HepG2 (cell line): ENCODE results near the gene CABP2. TPM values are rescaled to one million over a fixed set of nuclear protein-coding genes. Genes with fewer than 3 reads are reported as not detected.

ENCODE experiments used
- ATAC-seq: fragments of 200-7000 bp; cut with Tn5 transposase; 3 replicates; pipeline ENCODE4 v1.9.1; 2020; ENCODE audit warnings: mild to moderate bottlenecking, moderate library complexity
- BruUV-seq: library from RNA; stranded (reverse); fragments of 400-500 nt; replicated peaks from 2 replicates; lab custom pipeline; 2021; lab: Mats Ljungman, UMichigan
- CTCF ChIA-PET: fragments of 300-600 bp; formaldehyde crosslinking; extraction: SDS; loops from one replicate; lab custom pipeline; 2021; ENCODE audit warnings: low total read pairs, inconsistent platforms, low intra/inter-chr PET ratio; lab: Yijun Ruan, JAX
- POLR2A ChIA-PET: fragments of 350-600 bp; sonication (Branson Sonifier 250); formaldehyde crosslinking; loops from one replicate; lab custom pipeline; 2020; ENCODE audit warnings: antibody characterized with exemption, inconsistent platforms; lab: Yijun Ruan, JAX
- DNase-seq: peaks from one replicate; pipeline ENCODE4 v3.0.0-alpha.2; 2015; ENCODE audit warnings: low spot score
- FAIRE-seq: peaks from 3 replicates; lab custom pipeline; 2011; peaks lifted over from hg19 to GRCh38; lab: Jason Lieb, UNC
- H2AFZ ChIP-seq: one replicate; pipeline ENCODE4 v1.6.1; 2011; ENCODE audit warnings: low read length, inconsistent platforms
- H3K27ac ChIP-seq: fragments of 300-600 bp; 3 replicates; pipeline ENCODE4 v1.8.0; 2011; ENCODE audit warnings: mixed run types, mild to moderate bottlenecking, mixed read lengths, low read length, inconsistent platforms; ENCODE audit not compliant: insufficient read depth; ENCODE audit errors: extremely low read length
- H3K27me3 ChIP-seq, 2 experiments: fragments of 200-600 bp in 1 of 2; 2 replicates in 1 of 2; 3 replicates in 1 of 2; pipeline versions ENCODE4 v1.6.0 to v1.8.0; 2011; ENCODE audit warnings: low read length in 2 of 2, mild to moderate bottlenecking in 2 of 2, moderate library complexity in 2 of 2, inconsistent platforms in 1 of 2; ENCODE audit not compliant: insufficient read depth in 2 of 2, control insufficient read depth in 1 of 2
- H3K36me3 ChIP-seq, 2 experiments: fragments of 200-600 bp in 1 of 2; replicated peaks in 1 of 2; 2 replicates in 1 of 2; 3 replicates in 1 of 2; pipeline versions ENCODE4 v1.5.1 to v1.8.0; 2011; ENCODE audit warnings: low read length in 2 of 2, inconsistent platforms in 1 of 2; ENCODE audit not compliant: insufficient read depth in 2 of 2, control insufficient read depth in 1 of 2
- H3K4me1 ChIP-seq: 2 replicates; pipeline ENCODE4 v1.5.1; 2012; ENCODE audit warnings: low read length, inconsistent platforms; ENCODE audit not compliant: insufficient read depth
- H3K4me2 ChIP-seq: 2 replicates; pipeline ENCODE4 v1.6.0; 2011; ENCODE audit warnings: low read depth, low read length, inconsistent platforms
- H3K4me3 ChIP-seq, 3 experiments: fragments of 200-600 bp in 1 of 3; sonication (generic), shearing (Covaris generic) in 1 of 3; replicated peaks in 1 of 3; 2 replicates each; pipeline ENCODE4 v1.5.1; 2011 to 2016; ENCODE audit warnings: low read length in 3 of 3, inconsistent platforms in 2 of 3, low read depth in 2 of 3, mild to moderate bottlenecking in 2 of 3, control low read depth in 1 of 3, mixed read lengths in 1 of 3; ENCODE audit not compliant: insufficient read depth in 1 of 3
- H3K79me2 ChIP-seq: one replicate; pipeline ENCODE4 v1.6.1; 2011; ENCODE audit warnings: low read length, inconsistent platforms; ENCODE audit not compliant: insufficient read depth
- H3K9ac ChIP-seq: 2 replicates; pipeline ENCODE4 v1.6.0; 2011; ENCODE audit warnings: mild to moderate bottlenecking, low read depth, low read length, inconsistent platforms; ENCODE audit not compliant: insufficient read depth
- H3K9me3 ChIP-seq: 2 replicates; pipeline ENCODE4 v1.5.1; 2012; ENCODE audit warnings: mild to moderate bottlenecking, low read length
- H4K20me1 ChIP-seq: 2 replicates; pipeline ENCODE4 v1.6.0; 2011; ENCODE audit warnings: inconsistent platforms, mild to moderate bottlenecking, low read length, moderate library complexity; ENCODE audit not compliant: insufficient read depth
- ATAD3A ChIP-seq: sonication (generic); formaldehyde crosslinking; IDR thresholded peaks from 2 replicates; pipeline ENCODE4 v1.4.0; 2020; ENCODE audit warnings: missing genetic modification reagents
- HHEX ChIP-seq: IDR thresholded peaks from 2 replicates; pipeline ENCODE4 v1.6.1; 2016; ENCODE audit warnings: control low read depth
- TAF1 ChIP-seq: sonication (generic); formaldehyde crosslinking; IDR thresholded peaks from 2 replicates; pipeline ENCODE4 v1.4.0; 2020; ENCODE audit warnings: missing genetic modification reagents
- ZNF468 ChIP-seq: sonication (generic); formaldehyde crosslinking; IDR thresholded peaks from 2 replicates; pipeline ENCODE4 v1.8.0; 2022; ENCODE audit warnings: mild to moderate bottlenecking, moderate library complexity, missing genetic modification reagents
- ZNF629 ChIP-seq: sonication (generic); formaldehyde crosslinking; conservative IDR thresholded peaks from 2 replicates; pipeline ENCODE4 v1.5.0; 2020; ENCODE audit warnings: missing genetic modification reagents
- WGBS: methylation state at CpG from one replicate; pipeline ENCODE4 v1.1.6; 2017; ENCODE audit warnings: low lambda C conversion rate; 5-methylcytosine and 5-hydroxymethylcytosine counted together
- in situ Hi-C: cut with HindIII; loops from 2 replicates; pipeline ENCODE4 v1.10.0; 2017; ENCODE audit warnings: low pct_unique_long_range_greater_than_20kb; ENCODE audit not compliant: extremely low pct_ligation_motif_present
- intact Hi-C: fragments of 100-400 bp; cut with micrococcal nuclease; formaldehyde crosslinking; loops from one replicate; pipeline ENCODE4 v1.10.0; 2022; ENCODE audit not compliant: unreplicated experiment
- polyA plus RNA-seq, 8 experiments: library from polyadenylated mRNA; depleted of rRNA in 3 of 8; stranded (reverse) in 7 of 8; unstranded in 1 of 8; fragments of >200 nt; fragmentation: Illumina TruSeq in 4 of 8; extraction: Trizol in 4 of 8; gene quantifications; 2 replicates each; pipeline versions ENCODE4 v1.2.1 to v1.2.3, GENCODE V29; 2011 to 2016; ENCODE audit warnings: low read depth in 4 of 8, missing spikeins in 1 of 8, mixed read lengths in 1 of 8; ENCODE audit not compliant: insufficient read depth in 1 of 8
- total RNA-seq, 5 experiments: library from RNA; depleted of rRNA; stranded (reverse); fragments of >200 nt; fragmentation: Illumina TruSeq; extraction: Trizol; gene quantifications; 2 replicates each; pipeline ENCODE4 v1.2.3, GENCODE V29; 2016; ENCODE audit warnings: low read depth in 1 of 5
- TF ChIP-seq, protein P1 (sequence below): sonication (generic); formaldehyde crosslinking; IDR thresholded peaks from 2 replicates; pipeline ENCODE4 v1.5.0; 2020; ENCODE audit warnings: mild to moderate bottlenecking, missing genetic modification reagents, moderate library complexity
- TF ChIP-seq, protein P2 (sequence below): sonication (generic); formaldehyde crosslinking; IDR thresholded peaks from 2 replicates; pipeline ENCODE4 v1.4.0; 2020; ENCODE audit warnings: missing genetic modification reagents, borderline replicate concordance
- TF ChIP-seq, protein P3 (sequence below): sonication (generic); formaldehyde crosslinking; conservative IDR thresholded peaks from 2 replicates; pipeline ENCODE4 v1.4.0; 2020; ENCODE audit warnings: missing genetic modification reagents
- TF ChIP-seq, protein P4 (sequence below): IDR thresholded peaks from 2 replicates; pipeline ENCODE4 v1.6.1; 2012; ENCODE audit warnings: low read length, improper control_type of control experiment

CABP2 gene
- total and polyA plus RNA-seq, 2 of the 13 experiments (the other 11 are each of a cell fraction or from before 2014, with no cell fraction given), result not detected

DNA sequence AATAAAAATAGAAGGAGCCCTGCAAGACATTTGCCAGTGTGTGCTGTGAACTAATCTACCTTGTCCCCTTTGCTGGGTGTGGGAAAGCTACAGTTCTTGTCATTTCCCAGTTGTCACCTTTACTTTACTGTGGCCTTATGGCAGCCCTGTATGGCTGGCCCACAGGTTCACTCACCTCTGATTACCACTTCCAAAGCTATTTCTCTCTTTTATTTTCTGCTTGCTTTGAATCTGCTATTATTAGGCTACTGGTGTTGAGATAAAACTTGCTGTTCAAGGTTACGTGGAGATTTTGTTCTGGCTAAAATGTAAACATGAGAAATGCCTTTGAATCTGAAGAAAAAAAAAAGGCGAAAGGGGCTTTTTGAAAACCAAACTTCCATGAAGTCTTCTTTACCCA is 9.6 kb upstream of the CABP2 start:
- ChIA-PET CTCF (no interaction called here), POLR2A (no interaction called here)
- intact Hi-C loops, result no loop called here
- no peaks in the 10 kb centered on the region for H3K4me1 ChIP-seq
- no peak for FAIRE-seq
- no TSS peak for BruUV-seq
- no peaks in the 10 kb centered on the region for H4K20me1 ChIP-seq
- no peaks in the 10 kb centered on the region for H3K36me3 ChIP-seq
- no peak overlapping the region for H3K27ac ChIP-seq
- H3K4me2 ChIP-seq, result no peak overlapping the region
- WGBS, result 37% methylated on average over 2 of the region's 2 CpGs
- H2AFZ ChIP-seq, result no peak overlapping the region
- no peak for ATAC-seq
- no peaks in the 10 kb centered on the region for H3K79me2 ChIP-seq
- TF ChIP-seq HHEX, result no peak
- TF ChIP-seq, protein P1, sequence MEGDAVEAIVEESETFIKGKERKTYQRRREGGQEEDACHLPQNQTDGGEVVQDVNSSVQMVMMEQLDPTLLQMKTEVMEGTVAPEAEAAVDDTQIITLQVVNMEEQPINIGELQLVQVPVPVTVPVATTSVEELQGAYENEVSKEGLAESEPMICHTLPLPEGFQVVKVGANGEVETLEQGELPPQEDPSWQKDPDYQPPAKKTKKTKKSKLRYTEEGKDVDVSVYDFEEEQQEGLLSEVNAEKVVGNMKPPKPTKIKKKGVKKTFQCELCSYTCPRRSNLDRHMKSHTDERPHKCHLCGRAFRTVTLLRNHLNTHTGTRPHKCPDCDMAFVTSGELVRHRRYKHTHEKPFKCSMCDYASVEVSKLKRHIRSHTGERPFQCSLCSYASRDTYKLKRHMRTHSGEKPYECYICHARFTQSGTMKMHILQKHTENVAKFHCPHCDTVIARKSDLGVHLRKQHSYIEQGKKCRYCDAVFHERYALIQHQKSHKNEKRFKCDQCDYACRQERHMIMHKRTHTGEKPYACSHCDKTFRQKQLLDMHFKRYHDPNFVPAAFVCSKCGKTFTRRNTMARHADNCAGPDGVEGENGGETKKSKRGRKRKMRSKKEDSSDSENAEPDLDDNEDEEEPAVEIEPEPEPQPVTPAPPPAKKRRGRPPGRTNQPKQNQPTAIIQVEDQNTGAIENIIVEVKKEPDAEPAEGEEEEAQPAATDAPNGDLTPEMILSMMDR, result no peak
- TF ChIP-seq, protein P2, sequence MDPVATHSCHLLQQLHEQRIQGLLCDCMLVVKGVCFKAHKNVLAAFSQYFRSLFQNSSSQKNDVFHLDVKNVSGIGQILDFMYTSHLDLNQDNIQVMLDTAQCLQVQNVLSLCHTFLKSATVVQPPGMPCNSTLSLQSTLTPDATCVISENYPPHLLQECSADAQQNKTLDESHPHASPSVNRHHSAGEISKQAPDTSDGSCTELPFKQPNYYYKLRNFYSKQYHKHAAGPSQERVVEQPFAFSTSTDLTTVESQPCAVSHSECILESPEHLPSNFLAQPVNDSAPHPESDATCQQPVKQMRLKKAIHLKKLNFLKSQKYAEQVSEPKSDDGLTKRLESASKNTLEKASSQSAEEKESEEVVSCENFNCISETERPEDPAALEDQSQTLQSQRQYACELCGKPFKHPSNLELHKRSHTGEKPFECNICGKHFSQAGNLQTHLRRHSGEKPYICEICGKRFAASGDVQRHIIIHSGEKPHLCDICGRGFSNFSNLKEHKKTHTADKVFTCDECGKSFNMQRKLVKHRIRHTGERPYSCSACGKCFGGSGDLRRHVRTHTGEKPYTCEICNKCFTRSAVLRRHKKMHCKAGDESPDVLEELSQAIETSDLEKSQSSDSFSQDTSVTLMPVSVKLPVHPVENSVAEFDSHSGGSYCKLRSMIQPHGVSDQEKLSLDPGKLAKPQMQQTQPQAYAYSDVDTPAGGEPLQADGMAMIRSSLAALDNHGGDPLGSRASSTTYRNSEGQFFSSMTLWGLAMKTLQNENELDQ (CRISPR knock-in tag), result no peak
- TF ChIP-seq ZNF468, result no peak
- no peak for TF ChIP-seq ATAD3A (CRISPR knock-in tag)
- no peak for DNase-seq
- in situ Hi-C loops, result no loop called here
- peaks cover 24% of the 10 kb centered on the region for H3K9me3 ChIP-seq
- H3K27me3 ChIP-seq, result no peaks in the 10 kb centered on the region
- H3K9ac ChIP-seq, result no peak overlapping the region
- H3K4me3 ChIP-seq, result no peak overlapping the region

DNA sequence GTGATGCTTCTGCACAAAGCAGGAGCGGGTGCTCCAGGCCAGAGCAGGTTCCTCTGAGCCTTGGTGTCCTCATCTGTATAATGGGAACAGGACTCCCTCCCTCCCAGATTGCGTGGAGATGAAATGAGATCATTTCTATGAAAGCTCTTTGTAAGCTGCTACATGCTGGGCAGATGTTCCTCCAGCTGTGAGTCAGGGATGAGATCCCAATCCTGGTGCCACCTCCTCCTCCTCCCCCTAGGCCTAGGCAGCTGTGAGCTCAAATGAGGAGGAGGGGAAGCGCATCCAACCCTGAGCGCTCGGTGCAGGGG is 7.0 kb upstream of the CABP2 start:
- H3K27me3 ChIP-seq, result no peaks in the 10 kb centered on the region
- ChIA-PET CTCF (no interaction called here), POLR2A (no interaction called here)
- FAIRE-seq (no peak), DNase-seq (no peak), ATAC-seq (no peak)
- 43% methylated on average over 2 of the region's 5 CpGs for WGBS
- no peaks in the 10 kb centered on the region for H4K20me1 ChIP-seq
- TF ChIP-seq, protein P3, sequence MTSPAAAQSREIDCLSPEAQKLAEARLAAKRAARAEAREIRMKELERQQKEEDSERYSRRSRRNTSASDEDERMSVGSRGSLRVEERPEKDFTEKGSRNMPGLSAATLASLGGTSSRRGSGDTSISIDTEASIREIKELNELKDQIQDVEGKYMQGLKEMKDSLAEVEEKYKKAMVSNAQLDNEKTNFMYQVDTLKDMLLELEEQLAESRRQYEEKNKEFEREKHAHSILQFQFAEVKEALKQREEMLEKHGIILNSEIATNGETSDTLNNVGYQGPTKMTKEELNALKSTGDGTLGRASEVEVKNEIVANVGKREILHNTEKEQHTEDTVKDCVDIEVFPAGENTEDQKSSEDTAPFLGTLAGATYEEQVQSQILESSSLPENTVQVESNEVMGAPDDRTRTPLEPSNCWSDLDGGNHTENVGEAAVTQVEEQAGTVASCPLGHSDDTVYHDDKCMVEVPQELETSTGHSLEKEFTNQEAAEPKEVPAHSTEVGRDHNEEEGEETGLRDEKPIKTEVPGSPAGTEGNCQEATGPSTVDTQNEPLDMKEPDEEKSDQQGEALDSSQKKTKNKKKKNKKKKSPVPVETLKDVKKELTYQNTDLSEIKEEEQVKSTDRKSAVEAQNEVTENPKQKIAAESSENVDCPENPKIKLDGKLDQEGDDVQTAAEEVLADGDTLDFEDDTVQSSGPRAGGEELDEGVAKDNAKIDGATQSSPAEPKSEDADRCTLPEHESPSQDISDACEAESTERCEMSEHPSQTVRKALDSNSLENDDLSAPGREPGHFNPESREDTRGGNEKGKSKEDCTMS (CRISPR knock-in tag), result no peak
- TF ChIP-seq TAF1 (CRISPR knock-in tag) (no peak), ZNF629 (0 out of 2 replicates have a peak, but pooled peaks have one; percentile 28)
- TF ChIP-seq, protein P4, sequence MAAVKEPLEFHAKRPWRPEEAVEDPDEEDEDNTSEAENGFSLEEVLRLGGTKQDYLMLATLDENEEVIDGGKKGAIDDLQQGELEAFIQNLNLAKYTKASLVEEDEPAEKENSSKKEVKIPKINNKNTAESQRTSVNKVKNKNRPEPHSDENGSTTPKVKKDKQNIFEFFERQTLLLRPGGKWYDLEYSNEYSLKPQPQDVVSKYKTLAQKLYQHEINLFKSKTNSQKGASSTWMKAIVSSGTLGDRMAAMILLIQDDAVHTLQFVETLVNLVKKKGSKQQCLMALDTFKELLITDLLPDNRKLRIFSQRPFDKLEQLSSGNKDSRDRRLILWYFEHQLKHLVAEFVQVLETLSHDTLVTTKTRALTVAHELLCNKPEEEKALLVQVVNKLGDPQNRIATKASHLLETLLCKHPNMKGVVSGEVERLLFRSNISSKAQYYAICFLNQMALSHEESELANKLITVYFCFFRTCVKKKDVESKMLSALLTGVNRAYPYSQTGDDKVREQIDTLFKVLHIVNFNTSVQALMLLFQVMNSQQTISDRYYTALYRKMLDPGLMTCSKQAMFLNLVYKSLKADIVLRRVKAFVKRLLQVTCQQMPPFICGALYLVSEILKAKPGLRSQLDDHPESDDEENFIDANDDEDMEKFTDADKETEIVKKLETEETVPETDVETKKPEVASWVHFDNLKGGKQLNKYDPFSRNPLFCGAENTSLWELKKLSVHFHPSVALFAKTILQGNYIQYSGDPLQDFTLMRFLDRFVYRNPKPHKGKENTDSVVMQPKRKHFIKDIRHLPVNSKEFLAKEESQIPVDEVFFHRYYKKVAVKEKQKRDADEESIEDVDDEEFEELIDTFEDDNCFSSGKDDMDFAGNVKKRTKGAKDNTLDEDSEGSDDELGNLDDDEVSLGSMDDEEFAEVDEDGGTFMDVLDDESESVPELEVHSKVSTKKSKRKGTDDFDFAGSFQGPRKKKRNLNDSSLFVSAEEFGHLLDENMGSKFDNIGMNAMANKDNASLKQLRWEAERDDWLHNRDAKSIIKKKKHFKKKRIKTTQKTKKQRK, result no peak
- H3K27ac ChIP-seq, result no peak overlapping the region
- in situ Hi-C loops (no loop called here), intact Hi-C loops (no loop called here)
- no peak overlapping the region for H2AFZ ChIP-seq
- no peaks in the 10 kb centered on the region for H3K36me3 ChIP-seq
- no peak overlapping the region for H3K4me3 ChIP-seq
- no peaks in the 10 kb centered on the region for H3K4me1 ChIP-seq
- H3K9ac ChIP-seq, result no peak overlapping the region
- peaks cover 21% of the 10 kb centered on the region for H3K9me3 ChIP-seq
- no TSS peak for BruUV-seq
- H3K79me2 ChIP-seq, result no peaks in the 10 kb centered on the region
- H3K4me2 ChIP-seq, result no peak overlapping the region
